ENCODE measurements around the gene RBMS3.

DNA sequence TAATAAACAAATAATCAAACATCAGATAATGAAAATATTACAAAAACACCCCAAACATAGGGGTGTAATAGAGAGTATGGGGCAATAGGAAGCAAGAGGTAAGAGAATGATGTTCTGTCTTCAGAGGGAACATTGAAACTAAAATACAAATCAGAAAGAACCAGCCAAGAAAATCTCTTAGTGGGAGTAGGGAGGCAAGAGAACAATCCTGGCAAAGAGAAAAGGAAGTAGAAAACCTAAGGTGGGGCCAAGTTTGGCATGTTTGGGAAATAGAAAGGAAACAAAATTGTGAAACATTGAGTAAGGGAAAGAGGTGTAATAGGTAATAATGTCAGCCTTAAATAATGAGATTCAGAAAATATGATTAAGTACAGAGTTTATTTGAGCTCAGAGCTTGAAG lies 467.1 kb downstream of the RBMS3 start:
- TF ChIP-seq EZH2 (IDR thresholded peaks at IDR 0.05; ENCODE audit: insufficient read depth, low read length), result no peak
- TF ChIP-seq, protein P1, sequence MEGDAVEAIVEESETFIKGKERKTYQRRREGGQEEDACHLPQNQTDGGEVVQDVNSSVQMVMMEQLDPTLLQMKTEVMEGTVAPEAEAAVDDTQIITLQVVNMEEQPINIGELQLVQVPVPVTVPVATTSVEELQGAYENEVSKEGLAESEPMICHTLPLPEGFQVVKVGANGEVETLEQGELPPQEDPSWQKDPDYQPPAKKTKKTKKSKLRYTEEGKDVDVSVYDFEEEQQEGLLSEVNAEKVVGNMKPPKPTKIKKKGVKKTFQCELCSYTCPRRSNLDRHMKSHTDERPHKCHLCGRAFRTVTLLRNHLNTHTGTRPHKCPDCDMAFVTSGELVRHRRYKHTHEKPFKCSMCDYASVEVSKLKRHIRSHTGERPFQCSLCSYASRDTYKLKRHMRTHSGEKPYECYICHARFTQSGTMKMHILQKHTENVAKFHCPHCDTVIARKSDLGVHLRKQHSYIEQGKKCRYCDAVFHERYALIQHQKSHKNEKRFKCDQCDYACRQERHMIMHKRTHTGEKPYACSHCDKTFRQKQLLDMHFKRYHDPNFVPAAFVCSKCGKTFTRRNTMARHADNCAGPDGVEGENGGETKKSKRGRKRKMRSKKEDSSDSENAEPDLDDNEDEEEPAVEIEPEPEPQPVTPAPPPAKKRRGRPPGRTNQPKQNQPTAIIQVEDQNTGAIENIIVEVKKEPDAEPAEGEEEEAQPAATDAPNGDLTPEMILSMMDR (IDR thresholded peaks at IDR 0.05; ENCODE audit: insufficient read depth, low read depth, low read length), result no peak
